SK-N-SH treated with all-trans-retinoic acid at 6 μM for 48 hours (cell line): ENCODE results near the gene PLXDC2.

Experiments used
- ARNTL ChIP-seq: fragments of 450-650 bp; formaldehyde crosslinking; IDR thresholded peaks from 2 replicates; pipeline ENCODE4 v1.5.0; 2020; ENCODE audit warnings: low read depth, mild to moderate bottlenecking, moderate library complexity, borderline replicate concordance
- BACH2 ChIP-seq: fragments of 250-450 bp; sonication (Bioruptor Pico); IDR thresholded peaks from 2 replicates; pipeline ENCODE4 v1.9.0; 2021; ENCODE audit warnings: mild to moderate bottlenecking, borderline replicate concordance
- RARB ChIP-seq: fragments of 250-450 bp; sonication (Bioruptor Pico); IDR thresholded peaks from 2 replicates; pipeline ENCODE4 v1.8.0; 2021; ENCODE audit warnings: mild to moderate bottlenecking, moderate library complexity
- SNAI2 ChIP-seq: fragments of 250-450 bp; sonication (Bioruptor Pico); IDR thresholded peaks from 2 replicates; pipeline ENCODE4 v1.5.0; 2020; ENCODE audit warnings: mild to moderate bottlenecking, moderate library complexity
- TOX ChIP-seq: fragments of 250-450 bp; sonication (Bioruptor Pico); IDR thresholded peaks from 2 replicates; pipeline ENCODE4 v1.8.0; 2021; ENCODE audit warnings: mild to moderate bottlenecking, moderate library complexity, borderline replicate concordance
- ZFP3 ChIP-seq: fragments of 250-450 bp; sonication (Bioruptor Pico); IDR thresholded peaks from 2 replicates; pipeline ENCODE4 v1.5.0; 2020; ENCODE audit warnings: mild to moderate bottlenecking, moderate library complexity
- ZNF70 ChIP-seq: fragments of 450-650 bp; formaldehyde crosslinking; IDR thresholded peaks from 2 replicates; pipeline ENCODE4 v1.5.0; 2020; ENCODE audit warnings: mild to moderate bottlenecking, moderate library complexity
- TF ChIP-seq, protein P1 (sequence below): fragments of 250-450 bp; sonication (Bioruptor Pico); IDR thresholded peaks from 2 replicates; pipeline ENCODE4 v1.5.1; 2020; ENCODE audit warnings: low read depth, mild to moderate bottlenecking, moderate library complexity
- TF ChIP-seq, protein P2 (sequence below): fragments of 250-450 bp; sonication (Bioruptor Pico); IDR thresholded peaks from 2 replicates; pipeline ENCODE4 v1.8.0; 2020; ENCODE audit warnings: mild to moderate bottlenecking, moderate library complexity, borderline replicate concordance

DNA sequence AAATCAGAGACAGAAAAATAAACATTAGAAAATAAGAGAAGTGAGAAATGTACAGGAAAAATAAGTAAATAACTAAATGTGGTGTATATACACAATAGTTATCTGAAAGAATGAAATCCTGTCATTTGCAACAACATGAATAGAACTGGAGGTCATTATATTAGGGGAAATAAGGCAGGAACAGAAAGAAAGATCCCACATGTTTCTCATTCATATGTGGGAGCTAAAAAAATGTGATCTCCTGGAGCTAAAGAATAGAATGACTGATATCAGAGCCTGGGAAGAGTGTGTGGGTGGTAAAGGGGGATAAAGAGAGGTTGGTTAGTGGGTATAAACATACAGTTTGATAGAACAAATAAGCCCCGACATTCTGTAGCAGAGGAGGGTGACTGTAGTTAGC lies 27.3 kb downstream of the PLXDC2 start:
- TF ChIP-seq ZFP3 (no peak), TOX (CRISPR knock-in tag) (no peak), BACH2 (no peak), SNAI2 (CRISPR knock-in tag) (no peak), ARNTL (CRISPR knock-in tag) (no peak), ZNF70 (CRISPR knock-in tag) (no peak), RARB (no peak)
- TF ChIP-seq, protein P1, sequence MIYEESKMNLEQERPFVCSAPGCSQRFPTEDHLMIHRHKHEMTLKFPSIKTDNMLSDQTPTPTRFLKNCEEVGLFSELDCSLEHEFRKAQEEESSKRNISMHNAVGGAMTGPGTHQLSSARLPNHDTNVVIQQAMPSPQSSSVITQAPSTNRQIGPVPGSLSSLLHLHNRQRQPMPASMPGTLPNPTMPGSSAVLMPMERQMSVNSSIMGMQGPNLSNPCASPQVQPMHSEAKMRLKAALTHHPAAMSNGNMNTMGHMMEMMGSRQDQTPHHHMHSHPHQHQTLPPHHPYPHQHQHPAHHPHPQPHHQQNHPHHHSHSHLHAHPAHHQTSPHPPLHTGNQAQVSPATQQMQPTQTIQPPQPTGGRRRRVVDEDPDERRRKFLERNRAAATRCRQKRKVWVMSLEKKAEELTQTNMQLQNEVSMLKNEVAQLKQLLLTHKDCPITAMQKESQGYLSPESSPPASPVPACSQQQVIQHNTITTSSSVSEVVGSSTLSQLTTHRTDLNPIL (CRISPR knock-in tag), result no peak
- TF ChIP-seq, protein P2, sequence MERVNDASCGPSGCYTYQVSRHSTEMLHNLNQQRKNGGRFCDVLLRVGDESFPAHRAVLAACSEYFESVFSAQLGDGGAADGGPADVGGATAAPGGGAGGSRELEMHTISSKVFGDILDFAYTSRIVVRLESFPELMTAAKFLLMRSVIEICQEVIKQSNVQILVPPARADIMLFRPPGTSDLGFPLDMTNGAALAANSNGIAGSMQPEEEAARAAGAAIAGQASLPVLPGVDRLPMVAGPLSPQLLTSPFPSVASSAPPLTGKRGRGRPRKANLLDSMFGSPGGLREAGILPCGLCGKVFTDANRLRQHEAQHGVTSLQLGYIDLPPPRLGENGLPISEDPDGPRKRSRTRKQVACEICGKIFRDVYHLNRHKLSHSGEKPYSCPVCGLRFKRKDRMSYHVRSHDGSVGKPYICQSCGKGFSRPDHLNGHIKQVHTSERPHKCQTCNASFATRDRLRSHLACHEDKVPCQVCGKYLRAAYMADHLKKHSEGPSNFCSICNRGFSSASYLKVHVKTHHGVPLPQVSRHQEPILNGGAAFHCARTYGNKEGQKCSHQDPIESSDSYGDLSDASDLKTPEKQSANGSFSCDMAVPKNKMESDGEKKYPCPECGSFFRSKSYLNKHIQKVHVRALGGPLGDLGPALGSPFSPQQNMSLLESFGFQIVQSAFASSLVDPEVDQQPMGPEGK, result no peak
